ENCODE results near the gene MYBPHL.

Gene MYBPHL

GRCh38 chr1:109277434-109278204 lies 29.2 kb downstream of the MYBPHL start:
- DNase-seq, result peak; percentile 87

- no peak for DNase-seq
Measured at GRCh38 chr1:109275706-109276345, 31.0 kb downstream of the MYBPHL start.

DNA sequence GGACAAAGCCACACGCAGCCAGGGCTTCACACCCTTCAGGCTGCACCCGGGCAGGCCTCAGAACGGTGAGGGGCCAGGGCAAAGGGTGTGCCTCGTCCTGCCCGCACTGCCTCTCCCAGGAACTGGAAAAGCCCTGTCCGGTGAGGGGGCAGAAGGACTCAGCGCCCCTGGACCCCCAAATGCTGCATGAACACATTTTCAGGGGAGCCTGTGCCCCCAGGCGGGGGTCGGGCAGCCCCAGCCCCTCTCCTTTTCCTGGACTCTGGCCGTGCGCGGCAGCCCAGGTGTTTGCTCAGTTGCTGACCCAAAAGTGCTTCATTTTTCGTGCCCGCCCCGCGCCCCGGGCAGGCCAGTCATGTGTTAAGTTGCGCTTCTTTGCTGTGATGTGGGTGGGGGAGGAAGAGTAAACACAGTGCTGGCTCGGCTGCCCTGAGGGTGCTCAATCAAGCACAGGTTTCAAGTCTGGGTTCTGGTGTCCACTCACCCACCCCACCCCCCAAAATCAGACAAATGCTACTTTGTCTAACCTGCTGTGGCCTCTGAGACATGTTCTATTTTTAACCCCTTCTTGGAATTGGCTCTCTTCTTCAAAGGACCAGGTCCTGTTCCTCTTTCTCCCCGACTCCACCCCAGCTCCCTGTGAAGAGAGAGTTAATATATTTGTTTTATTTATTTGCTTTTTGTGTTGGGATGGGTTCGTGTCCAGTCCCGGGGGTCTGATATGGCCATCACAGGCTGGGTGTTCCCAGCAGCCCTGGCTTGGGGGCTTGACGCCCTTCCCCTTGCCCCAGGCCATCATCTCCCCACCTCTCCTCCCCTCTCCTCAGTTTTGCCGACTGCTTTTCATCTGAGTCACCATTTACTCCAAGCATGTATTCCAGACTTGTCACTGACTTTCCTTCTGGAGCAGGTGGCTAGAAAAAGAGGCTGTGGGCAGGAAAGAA lies 32.0 kb downstream of the MYBPHL start:
- DNase-seq, result no peak

GRCh38 chr1:109273570-109274288 lies 33.1 kb downstream of the MYBPHL start:
- DNase-seq, result no peak

DNA sequence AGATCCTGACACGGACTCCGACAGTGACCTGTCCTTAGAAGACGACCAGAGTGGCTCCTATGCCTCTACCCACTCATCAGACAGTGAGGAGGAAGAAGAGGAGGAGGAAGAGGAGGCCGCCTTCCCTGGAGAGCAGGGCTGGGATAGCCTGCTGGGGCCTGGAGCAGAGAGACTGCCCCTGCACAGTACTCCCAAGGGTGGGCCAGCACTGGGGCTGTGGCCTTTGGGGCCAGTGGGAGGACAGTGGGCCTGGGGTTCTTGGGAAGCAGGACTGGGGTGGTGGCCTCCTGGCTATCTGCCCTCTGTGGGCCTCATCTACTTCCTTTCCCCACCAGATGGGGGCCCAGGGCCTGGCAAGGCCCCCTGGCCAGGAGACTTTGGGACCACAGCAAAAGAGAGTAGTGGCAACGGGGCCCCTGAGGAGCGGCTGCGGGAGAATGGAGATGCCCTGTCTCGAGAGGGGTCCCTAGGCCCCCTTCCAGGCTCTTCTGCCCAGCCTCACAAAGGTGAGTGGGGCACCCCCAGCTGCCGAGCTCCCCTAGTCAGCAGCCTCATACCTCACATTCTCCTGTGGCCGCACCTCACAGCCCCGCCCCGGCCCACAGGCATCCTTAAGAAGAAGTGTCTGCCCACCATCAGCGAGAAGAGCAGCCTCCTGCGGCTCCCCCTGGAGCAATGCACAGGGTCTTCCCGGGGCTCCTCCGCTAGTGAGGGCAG lies 33.8 kb downstream of the MYBPHL start:
- DNase-seq, result no peak

DNA sequence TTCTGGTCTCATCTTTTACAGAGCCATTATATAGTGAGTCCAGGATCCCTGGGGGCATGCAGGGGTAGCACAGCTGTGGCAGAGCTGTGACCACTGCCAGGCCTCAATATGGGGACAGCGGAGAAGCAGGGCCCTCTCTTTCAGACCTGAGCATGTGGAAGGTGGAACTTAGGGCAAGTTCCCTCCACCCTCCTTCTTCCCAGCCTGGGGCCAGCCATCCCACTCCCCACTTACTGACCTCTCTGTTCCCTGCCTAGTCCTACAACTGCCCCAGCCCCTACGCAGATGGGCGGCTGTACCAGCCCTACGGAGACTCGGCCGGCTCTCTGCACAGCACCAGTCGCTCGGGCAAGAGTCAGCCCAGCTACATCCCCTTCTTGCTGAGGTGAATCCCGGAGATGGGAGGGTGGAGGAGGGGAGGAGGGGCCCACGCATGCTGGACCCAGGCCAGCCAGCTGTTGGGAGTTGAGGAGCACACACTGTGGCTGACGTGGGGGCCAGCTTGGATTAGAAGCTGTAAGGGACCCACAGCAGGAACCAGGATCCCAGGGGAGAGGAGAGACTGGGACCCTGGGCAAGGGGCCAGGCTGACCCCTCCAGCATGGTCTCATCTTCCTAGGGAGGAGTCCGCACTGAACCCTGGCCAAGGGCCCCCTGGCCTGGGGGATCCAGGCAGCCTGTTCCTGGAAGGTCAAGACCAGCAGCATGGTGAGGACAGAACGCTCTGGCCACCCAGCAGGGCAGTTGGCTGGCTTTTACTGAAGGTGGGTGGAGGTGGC lies 34.6 kb downstream of the MYBPHL start:
- no peak for DNase-seq

- no peak for DNase-seq
Measured at GRCh38 chr1:109271458-109271857, 35.4 kb downstream of the MYBPHL start.

DNA sequence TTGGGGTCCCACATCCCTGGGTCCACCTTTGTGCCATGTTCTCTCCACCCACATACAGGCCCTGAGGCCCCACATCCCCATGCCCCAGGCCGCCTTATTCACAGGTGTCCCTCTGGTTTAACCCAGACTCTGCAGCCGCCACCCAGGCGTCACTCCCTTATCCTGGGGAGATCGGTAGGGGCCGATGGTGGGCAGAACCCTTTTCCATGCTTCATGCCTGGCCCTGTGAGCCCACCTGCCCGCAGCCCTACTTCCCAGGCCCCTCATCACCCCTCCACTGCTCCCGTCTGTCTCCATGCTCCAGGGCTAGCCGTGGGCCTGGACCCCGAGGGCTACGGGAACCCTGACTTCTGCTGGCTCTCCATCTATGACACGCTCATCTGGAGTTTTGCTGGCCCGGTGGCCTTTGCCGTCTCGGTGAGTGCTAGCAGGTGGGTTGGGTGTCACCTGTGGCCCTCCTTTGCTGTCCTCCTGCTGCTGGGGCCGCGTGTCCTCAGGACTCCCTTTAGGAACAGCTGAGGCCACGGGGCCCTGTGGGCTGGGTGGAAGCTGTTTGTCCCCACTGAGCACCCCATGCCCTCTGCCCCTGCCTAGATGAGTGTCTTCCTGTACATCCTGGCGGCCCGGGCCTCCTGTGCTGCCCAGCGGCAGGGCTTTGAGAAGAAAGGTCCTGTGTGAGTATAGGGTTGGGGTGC lies 36.0 kb downstream of the MYBPHL start:
- no peak for DNase-seq

DNA sequence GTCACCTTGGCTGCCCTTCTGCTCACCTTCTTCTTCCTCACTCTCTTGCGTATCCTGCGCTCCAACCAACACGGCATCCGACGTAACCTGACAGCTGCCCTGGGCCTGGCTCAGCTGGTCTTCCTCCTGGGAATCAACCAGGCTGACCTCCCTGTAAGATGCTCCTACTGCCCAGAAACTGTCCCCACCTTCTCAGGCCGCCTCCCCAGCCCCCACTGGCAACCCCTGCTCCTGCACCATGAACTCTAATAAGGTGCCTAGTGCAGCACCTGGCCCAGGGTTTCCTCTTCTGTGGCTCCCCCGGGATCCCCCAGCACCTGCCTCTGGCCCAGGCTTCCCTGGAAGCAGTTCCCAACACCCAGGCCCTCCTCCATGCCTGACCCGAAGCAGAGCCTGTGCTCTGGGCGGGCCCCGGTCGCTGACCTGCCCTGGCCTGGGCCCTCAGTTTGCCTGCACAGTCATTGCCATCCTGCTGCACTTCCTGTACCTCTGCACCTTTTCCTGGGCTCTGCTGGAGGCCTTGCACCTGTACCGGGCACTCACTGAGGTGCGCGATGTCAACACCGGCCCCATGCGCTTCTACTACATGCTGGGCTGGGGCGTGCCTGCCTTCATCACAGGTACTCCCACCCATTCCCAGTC lies 36.7 kb downstream of the MYBPHL start:
- no peak for DNase-seq

GRCh38 chr1:109269212-109269980 lies 37.4 kb downstream of the MYBPHL start:
- DNase-seq, result no peak

DNA sequence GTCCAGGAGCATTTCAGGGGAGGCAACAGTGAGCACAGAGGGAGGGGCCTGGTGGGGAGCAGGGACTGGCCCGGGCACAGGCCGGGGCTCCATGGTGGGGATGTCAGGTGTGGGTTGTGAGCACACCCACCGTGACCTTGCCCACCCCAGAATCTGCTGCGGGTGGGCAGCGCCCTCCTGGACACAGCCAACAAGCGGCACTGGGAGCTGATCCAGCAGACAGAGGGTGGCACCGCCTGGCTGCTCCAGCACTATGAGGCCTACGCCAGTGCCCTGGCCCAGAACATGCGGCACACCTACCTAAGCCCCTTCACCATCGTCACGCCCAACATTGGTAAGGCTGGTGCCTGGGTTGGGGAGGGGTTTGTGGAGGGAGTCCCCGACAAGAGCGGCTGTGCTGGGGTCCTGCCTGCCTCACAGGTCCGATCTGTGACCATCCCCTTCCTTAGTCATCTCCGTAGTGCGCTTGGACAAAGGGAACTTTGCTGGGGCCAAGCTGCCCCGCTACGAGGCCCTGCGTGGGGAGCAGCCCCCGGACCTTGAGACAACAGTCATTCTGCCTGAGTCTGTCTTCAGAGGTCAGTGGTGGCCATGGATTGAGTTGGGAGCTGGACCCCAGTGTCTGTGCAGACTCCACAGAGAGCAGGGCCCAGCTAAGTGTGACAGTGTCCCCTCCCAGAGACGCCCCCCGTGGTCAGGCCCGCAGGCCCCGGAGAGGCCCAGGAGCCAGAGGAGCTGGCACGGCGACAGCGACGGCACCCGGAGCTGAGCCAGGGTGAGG lies 38.2 kb downstream of the MYBPHL start:
- no peak for DNase-seq

- no peak for DNase-seq
Measured at GRCh38 chr1:109267743-109268300, 39.0 kb downstream of the MYBPHL start.

DNA sequence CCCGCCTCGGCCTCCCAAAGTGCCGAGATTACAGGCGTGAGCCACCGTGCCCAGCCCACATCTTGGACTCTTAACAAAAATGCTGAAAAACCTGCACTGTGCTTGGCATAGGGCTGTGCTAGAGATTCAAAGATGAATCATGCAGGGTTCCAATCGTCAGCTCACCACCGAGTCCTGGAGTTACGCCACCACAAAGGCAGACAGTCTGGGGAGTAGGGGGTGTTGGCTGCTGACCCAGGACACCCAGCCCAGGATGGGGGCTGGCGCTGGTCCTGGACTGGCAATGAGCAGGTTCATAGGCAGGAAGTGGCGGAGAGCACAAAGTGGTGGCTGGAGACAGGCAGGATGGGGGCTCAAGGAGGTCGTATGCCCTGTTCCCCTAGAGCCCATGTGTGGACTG lies 39.8 kb downstream of the MYBPHL start:
- DNase-seq, result no peak

DNA sequence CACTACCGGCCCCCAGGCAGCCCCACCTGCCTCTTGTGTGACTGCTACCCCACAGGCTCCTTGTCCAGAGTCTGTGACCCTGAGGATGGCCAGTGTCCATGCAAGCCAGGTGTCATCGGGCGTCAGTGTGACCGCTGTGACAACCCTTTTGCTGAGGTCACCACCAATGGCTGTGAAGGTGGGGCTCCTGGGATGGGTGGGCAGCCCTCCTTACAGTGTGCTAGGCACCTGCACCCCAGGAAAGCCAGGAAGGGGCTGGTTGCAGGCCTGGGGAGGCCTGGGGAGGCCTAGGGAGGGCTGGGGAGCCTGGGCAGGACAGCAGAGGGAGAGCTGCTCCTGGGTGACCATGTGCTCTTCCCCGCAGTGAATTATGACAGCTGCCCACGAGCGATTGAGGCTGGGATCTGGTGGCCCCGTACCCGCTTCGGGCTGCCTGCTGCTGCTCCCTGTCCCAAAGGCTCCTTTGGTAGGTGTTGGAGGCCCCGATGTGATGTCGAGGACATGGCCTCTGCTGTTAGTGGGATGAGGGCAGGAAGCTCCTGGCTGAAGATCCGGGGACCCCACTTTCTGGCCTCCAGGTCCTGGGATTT lies 41.0 kb downstream of the MYBPHL start:
- no peak for DNase-seq

DNA sequence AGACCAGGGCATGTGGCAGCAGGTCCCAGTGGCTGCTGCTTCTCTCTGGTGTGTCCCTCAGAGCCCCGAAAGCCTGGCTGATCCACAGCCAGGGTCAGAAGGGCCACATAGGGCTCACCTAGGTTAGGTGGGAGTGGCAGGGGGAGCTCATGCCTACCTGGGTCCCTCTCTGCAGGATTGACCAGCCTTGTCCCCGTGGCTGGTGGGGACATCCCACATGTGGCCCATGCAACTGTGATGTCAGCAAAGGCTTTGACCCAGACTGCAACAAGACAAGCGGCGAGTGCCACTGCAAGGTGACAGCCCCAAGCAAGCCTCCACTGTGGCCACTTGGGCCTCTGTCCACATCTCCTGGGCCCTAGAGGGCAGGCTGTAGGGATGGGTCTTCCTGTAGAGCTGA lies 41.8 kb downstream of the MYBPHL start:
- DNase-seq, result no peak

DNA sequence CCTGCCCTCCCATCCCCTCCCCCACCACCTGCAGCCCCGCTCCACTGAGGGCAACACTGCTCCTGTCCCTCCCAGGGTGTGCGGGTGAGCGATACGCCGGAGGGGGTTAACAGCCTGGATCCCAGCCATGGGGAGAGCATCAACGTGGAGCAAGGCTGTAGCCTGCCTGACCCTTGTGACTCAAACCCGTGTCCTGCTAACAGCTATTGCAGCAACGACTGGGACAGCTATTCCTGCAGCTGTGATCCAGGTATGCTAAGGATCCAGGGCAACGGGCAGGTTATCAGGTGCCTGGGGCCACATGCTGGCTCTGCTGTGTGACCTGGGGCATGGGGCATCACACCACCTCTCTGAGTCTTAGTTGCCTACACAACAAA lies 42.4 kb downstream of the MYBPHL start:
- no peak for DNase-seq

DNA sequence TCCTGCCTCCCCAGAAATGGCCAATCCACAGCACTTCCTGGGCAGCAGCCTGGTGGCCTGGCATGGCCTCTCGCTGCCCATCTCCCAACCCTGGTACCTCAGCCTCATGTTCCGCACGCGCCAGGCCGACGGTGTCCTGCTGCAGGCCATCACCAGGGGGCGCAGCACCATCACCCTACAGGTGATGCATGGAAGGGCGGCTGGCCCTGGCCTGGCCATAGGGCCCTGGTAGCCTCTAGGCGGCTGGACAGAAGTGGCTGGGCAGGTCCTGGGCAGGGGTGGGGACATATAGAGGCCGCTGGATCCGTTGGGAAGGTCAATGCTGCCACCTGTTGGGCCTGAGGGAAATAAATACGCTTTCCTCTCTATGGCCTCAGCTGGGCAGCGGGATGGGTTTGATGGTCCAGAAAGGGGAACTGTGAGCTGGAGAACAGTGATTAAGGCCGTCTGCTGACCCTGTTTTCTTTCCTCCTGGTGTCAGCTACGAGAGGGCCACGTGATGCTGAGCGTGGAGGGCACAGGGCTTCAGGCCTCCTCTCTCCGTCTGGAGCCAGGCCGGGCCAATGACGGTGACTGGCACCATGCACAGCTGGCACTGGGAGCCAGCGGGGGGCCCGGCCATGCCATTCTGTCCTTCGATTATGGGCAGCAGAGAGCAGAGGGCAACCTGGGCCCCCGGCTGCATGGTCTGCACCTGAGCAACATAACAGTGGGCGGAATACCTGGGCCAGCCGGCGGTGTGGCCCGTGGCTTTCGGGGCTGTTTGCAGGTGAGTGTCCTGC lies 43.0 kb downstream of the MYBPHL start:
- peak; percentile 92 for DNase-seq

Data from activated CD8-positive, alpha-beta memory T cell treated with anti-CD3 and anti-CD28 coated beads for 24 hours (primary cell).